GM18505 (cell line): ENCODE results near the gene MACO1.

Source experiments
- ATAC-seq: cut with Tn5 transposase; IDR thresholded peaks from one replicate; pipeline ENCODE4 v1.9.1; 2021; ENCODE audit not compliant: unreplicated experiment
- POLR2A ChIP-seq: IDR thresholded peaks from 4 replicates; pipeline ENCODE4 v1.6.1; 2011; ENCODE audit warnings: borderline replicate concordance; ENCODE audit not compliant: insufficient read depth, insufficient read length; ENCODE audit errors: extremely low read depth

Gene MACO1

DNA sequence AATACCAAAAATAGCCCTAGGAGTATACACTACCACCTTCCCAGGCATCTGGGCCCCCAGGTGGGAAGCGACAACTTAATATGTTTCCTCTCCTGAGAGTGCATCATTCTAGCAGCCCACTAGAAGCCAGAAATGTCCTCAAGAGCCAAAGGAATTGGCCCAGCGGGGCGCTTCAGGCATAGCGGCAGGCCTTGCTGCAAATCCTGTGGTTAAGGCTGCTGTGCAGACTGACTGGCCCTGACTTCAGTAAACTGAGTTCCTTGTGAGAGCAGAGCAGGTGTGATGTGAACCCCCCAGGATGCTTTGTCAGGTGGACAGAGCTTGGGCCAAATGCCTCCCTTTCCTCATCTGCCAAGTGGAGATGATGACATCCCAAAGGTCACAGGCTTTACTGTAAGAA, 83.0 kb downstream of the MACO1 start:
- ATAC-seq, result no peak
- no peak for TF ChIP-seq POLR2A

DNA sequence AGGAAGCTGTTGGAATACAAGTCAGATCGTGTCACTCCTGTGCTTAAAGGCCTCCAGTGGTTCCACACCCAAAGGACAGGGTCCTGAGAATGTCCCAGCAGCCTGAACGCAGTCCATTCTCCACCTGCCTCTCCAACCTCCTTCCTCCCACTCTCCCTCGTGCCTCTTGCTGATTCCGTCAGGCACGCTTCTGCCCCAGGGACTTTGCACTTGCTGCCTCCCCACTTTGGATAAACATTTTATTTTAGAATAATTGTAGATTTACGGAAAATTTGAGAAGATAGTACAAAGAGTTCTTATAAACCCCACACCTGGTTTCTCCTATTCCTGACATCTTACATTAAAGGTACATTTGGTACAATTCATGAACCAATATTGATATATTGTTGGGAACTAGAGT, 84.3 kb downstream of the MACO1 start:
- no peak for TF ChIP-seq POLR2A
- no peak for ATAC-seq

DNA sequence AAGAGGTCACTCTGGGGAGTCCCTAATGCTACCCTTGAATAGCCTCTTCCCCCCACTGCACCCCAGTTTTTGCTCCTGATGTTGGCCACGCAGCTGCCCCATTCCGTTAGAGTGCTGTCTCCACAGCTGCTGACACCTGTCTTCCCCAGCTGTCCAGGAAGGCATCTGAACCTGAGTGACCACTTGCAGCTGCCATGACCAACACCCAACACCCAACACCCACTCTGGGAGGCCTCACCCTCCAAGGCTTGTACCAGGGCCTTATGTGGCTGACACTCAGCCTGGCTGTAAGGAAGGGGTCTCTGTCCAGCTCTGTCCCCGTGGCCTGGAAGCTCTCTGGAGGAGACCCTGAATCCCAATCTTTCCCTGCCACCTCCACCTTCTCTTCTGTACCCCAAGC, 86.0 kb downstream of the MACO1 start:
- no peak for ATAC-seq
- no peak for TF ChIP-seq POLR2A

DNA sequence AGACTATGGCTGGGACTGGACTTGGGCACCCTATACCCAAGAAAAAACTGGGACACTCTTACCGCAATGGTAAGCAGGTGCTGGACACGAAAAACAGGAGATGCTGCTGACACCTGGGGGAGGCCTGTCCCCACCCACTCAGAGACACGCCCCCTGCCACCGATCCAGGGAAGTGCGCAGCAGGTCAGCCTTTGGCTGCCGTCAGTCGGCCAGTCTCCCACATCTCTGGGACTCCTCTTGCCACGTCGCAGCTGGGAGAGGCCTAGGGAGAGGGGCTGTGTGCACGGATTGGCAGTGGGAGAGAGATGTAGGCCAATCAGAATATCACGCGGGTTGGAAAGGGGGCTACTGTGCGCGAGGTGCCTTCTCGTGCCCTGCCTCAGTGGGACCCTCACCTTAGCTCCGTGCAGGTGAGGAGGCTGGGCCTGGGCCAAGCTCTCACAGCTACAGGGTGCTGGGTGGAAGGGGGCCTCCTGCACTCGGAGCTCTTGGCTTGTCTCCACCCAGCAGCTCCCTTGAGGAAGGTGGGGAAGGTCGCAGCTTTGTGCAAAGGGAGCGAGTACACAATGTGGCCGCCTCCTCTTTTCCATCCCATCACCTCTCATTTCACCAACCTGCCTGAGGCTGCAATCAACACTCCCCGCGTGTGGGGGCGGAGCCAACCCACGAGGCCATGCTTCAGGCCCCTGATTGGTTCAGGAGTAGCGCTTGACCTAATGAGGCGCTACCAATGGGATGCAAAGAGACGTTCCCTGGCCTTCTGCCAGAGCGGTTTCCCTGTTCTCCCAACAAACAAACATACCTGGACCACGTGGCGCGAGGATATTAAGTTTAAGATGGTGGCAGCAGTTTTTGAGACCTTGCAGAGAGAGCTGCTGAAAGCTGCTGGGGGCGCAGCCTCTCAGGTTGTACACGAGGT, 87.0 kb downstream of the MACO1 start:
- no peak for TF ChIP-seq POLR2A
- no peak for ATAC-seq

DNA sequence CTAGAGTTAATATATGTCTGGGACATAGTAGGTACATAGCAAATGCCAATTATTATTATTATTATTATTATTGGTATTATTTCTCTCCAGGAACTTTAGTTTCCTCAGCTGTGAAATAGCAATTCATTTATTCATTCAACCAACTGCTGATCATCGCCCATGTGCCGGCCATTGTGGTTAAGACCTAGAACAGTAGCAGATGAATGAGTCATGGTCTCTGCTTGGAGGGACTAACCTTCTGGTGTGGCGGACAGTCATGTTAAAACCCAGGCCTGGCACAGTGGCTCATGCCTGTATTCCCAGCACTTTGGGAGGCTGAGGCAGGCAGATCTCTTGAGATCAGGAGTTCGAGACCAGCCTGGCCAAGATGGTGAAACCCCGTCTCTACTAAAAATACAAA, 88.9 kb downstream of the MACO1 start:
- no peak for ATAC-seq
- no peak for TF ChIP-seq POLR2A

DNA sequence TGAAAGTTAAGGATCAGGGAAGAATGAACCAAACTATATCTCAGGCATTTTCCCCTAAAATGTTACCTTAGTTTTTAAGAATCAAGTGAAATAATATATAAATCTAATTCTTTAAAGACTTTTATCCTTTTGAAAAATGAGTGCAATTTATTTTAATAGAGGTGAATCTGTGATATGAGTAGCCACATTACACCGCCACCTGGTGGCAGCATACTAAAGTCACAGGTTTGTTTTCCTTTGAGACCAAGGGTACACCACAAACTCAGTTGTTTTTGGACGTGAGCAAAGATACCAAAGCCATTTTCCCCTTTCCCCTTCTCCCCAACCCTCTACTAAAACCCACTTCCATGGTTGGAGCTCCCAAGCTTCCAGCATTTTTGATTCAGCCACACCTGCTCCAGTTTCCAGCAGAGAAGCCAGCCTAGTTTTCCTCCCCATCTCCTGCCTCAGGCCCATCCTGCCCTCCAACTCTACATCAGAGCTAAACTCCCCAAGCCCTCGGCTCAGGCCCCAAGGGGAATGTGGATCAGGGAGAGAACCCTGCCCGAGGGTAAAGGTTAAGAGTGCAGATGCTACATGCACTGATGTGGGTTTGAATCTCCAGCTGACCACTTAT, 89.9 kb downstream of the MACO1 start:
- TF ChIP-seq POLR2A, result no peak
- no peak for ATAC-seq

DNA sequence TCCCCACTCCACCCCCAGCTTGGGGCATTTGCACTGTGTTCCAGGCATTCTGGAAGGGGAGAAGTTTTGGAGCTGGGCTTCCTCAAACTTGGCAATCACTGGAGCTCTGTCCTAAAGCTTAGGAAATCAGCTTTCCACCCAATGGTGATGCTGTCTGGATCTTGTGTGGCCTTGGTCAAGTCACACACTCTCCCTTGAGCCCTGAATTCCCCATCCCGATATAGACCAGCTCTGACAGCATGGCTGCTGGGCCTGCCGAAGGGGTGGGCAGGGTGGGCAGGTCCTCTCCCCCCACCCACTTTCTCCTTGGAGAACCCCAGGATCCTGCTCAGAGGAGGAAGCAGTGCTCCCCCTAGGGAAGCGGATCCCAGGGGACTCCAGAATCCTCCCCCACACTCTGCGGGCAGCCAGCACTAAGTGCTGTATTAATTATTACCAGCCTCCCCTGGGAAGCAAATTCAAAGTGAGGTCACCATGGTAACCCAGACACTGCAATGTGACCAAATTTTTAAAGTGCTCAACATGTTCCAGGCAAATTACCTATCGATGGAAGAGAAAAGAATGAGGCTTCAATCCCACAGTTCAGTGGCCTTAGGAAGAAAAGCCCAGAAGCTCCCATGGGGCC, 91.4 kb downstream of the MACO1 start:
- ATAC-seq, result no peak
- TF ChIP-seq POLR2A, result no peak

DNA sequence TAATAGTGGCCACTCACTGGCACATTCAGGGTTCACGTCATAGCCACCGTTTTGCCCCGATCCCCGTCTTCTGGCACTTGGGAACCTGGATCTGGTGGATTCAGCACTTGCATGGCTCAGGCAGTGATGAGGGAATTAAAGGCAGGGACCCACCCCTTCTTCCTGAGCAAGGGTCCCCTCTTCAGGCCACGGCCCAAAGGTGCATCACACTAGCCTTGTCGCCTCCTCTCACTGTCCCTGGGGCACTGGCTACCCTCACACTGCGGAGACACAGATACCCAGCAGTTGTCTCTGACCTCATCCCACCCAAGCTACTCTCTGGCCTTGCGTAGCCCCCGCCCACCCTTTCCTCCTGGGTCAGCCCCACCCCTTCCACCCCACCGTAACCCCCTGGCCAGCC, 92.8 kb downstream of the MACO1 start:
- no peak for TF ChIP-seq POLR2A

DNA sequence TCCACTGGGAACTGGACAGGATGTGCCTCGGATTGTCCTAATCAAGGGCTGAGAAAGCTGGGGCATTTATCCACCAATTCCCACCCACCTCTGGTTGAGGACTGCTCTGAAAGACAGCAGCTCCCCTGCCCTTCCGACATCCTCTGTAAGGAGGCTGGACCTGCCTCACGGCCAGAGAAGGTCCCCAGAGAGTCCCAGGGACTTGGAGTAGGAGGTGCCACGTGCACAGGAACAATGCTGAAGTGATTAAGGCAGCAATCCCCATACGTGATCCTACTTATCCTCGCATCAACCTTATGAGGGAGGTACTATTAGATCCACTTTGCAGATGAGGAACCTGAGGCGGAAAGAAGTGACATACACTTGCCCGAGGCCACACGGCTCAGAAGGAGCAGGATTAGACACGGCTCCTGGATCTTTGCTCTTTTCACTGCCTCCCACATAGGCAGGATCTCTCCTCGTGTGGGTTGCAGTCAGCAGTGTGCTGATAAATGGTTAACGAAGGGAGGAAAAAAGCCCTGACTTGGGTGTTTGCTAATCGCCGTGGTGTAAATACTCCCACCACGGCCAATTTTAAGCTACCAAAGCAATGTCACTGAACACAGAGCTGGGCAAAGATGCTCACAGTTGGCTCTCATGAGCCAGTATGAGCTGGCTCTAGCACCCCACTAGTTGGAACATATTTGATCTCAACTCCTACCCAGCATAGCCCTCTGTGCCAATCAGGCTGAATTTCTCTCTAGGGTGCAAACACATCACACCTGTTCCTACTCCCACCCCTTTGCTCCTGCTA, 94.1 kb downstream of the MACO1 start:
- no peak for ATAC-seq
- no peak for TF ChIP-seq POLR2A

More for the DNA sequence above, 92.8 kb downstream of the MACO1 start:
- no peak for ATAC-seq

DNA sequence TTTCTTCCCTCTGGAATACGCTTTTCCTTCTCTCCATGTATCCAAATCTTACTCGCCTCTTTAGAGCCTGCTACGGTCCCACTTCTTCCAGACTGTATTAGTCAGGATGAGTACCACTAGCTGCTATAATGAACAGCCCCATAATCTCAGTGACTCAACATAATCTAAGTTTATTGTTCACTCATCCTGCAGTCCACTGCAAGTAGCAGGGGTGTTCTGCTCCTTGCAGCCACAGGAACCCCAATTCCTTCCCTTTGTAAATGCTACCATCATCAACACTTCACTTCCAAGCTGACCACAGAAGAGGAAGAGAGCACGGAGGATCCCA, 94.6 kb downstream of the MACO1 start:
- TF ChIP-seq POLR2A, result no peak
- no peak for ATAC-seq

DNA sequence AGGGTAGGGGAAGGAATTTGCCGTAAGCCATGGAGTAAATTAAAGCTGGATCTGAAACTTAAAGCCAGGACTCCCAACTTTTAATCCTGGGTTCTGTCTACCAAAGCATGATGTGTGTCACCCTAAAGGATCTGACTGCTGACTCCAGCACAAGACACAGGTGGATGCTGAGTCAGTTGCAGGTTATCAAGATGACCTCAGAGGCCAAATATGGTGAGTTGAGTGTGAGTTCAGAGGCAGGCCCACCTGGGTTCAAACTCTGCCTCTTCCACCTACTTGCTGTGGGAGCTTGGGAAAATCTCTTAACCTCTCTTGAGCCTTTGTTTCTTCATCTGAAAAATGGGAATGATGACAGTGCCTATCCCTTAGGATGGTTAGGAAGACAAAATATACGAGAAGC, 96.1 kb downstream of the MACO1 start:
- ATAC-seq, result no peak

DNA sequence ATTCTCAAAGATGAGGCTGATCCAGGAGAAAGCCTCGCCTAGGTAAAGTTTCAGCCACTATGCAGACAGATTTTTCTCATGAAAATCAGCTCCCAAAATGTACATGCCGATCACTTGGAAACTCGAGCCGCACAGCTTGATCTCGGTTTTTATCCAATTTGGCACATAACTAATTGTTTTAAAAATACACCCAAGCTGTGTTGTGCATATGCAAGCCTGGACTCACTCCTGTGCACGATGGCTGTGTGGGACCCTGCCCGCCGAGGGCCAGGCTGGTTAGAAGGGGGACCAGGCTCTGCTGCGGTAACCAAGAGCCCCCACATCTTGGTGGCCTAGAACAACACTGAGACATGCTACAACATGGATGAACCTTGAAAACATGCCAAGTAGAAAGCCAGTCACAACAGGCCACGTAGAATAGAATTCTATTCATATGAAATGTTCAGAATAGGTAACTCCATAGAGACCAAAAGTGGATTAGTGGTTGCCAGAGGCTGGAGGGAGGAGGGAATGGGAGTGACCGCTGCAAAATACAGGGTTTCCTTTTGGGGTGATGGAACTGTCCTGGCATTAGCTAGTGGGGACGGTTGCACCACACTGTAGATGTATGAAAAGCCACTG, 96.6 kb downstream of the MACO1 start:
- no peak for TF ChIP-seq POLR2A
- ATAC-seq, result no peak

More for the DNA sequence above, 96.1 kb downstream of the MACO1 start:
- no peak for TF ChIP-seq POLR2A

DNA sequence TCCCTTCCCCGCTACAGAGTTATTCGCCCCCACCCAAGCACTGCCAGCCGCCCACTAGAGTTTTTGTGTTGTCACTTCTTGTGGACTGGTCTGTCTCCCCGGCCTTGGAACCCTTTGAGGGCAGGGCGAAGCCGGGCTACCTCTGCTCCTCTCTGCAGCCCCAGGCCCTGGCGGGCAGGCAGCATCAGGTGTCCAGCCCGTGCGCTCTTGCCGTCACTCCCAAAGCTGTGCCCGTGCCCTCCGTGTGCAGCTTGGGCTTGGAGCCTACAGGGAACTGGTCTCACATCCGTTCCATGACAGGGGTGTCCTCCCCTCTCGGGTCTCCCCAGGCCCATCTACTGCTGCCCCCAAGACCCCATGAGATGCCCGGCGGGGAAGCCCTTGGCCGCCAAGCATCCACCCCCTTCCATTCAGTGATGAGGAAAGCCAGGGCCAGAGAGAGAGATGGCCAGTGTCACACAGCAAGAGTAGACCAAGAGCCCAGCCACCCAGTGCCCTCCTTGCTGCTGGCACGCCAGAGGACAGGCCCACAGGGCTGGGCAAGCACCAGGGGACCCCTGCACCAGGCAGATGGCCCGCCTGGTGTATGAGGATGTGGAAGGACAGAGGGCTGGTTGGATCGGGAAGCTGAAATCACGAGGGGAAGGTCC, 97.4 kb downstream of the MACO1 start:
- no peak for ATAC-seq
- TF ChIP-seq POLR2A, result no peak

DNA sequence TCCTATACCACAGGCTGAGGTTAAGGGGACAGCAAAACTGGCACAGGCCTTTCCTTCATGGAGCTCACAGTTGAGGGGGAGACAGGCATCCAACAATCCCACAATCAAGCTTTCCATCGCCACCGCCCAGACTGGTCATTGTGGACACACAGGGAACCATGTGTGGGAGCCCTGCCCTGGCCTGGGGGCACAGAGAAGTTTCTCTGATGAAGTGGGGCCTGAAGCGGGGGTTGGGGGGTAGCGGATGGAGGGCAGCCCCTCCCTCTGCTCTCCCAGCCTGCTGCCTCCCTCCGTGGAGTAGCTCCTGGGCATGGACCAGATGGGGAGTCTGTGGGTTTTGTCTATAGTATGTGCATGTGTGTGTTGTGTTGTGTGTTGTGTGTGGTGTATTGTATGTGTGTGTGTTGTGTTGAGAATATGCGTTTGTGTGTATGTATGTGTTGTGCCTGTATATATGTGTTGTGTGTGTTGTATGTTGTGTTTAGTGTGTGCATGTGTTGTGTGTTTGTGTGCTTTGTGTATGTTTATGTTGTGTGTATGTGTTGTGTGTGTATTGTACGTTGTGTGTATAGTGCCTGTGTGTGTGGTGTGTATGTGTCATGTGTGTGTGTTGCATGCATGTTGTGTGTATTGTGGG, 98.3 kb downstream of the MACO1 start:
- no peak for ATAC-seq
- no peak for TF ChIP-seq POLR2A
